Non-pigmented ciliary epithelial cell (primary cell): Measurements from ENCODE around the gene TFAP2E.

Source experiments
- DNase-seq: peaks from one replicate; pipeline ENCODE4 v3.0.0-alpha.2; 2010; ENCODE audit warnings: low read depth

The TFAP2E gene

GRCh38 chr1:35557118-35557610 is 15.9 kb upstream of the TFAP2E start, which contains the start of gene KIAA0319L:
KIAA0319L (minus strand) TSS chr1:35557403; CDS start chr1:35554491, 2,912 bp downstream.
- DNase-seq: no peak

GRCh38 chr1:35557611-35558373 is 15.3 kb upstream of the TFAP2E start, which contains the start of gene NCDN:
NCDN (plus strand) TSS chr1:35557799; CDS start chr1:35558191, 392 bp downstream.
- peak; percentile 92 for DNase-seq

DNA sequence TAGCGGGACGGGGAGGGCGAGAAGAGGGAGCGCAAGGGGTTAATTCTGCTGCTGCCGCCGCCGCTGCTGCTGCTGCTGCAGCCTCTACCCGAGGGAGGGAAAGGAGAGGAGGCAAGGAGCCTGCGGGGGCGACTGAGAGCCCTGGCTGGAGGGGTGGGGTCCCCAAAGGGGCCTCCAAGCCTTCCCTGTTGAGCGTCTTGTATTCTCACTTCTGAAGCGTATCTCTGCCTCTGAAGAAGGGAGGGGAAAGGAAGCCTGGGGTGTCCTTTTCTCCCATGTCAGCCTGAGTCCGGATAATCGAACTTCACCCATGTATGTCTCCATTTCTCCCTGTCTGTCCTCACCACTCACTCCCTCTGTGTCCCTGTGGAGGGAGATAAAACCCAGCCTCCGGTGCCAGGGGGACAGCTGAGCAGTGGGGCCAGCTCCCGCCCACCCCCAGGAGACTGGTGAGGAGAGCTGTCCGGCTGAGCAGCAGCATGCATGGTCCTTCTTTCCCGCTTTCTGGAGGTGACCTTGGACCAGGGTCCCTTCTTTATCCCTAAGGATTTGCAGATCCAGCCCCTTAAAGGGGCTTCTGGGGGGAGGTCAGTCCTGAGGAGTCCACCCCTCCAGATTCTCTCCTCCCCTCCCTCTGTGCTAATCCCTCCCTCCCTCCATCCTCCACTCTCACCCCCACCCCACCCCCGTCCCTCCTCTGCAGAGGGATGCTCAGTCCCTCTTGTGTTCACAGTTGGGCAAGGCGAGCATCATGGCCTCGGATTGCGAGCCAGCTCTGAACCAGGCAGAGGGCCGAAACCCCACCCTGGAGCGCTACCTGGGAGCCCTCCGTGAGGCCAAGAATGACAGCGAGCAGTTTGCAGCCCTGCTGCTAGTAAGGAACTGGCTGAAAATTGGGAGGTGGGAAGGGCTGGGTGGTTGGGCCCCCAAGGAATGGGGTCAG is 14.5 kb upstream of the TFAP2E start:
- no peak for DNase-seq

DNA sequence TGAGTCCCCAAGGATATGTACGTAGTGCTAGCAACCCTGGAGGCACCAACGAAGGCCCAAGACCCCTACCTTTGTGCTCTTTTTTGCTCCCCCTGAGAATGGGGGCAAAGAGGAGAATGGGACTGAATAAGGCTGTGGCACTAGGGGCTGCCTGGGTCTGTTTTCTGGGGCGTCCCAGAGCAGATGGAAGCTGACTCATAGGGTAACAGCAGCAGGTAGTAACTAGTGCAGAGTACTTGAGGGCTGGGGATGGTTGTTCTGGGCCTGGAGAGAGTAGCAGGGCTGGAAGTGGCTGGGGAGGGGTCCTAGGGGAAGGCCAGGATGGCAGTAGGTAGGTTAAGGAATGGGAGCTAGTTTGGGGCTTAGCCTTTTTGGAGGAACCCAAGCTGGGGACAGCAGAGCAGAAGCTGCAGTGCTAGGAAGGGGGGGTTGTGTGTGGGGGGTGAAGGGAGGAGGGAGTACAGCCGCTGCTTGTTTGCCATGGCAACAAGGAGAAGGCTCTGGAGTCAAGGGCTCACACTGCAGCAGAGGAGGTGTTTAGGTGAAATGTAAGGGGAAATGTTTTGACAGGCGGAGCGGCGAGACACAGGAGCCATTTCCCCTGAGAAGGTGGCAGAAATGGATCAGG is 13.7 kb upstream of the TFAP2E start:
- DNase-seq: no peak

- no peak for DNase-seq
Observed at GRCh38 chr1:35560256-35561225, 12.6 kb upstream of the TFAP2E start.

- no peak for DNase-seq
Observed at GRCh38 chr1:35561297-35561971, 11.7 kb upstream of the TFAP2E start.

GRCh38 chr1:35561972-35562680 is 11.0 kb upstream of the TFAP2E start:
- no peak for DNase-seq

- DNase-seq: no peak
Observed at GRCh38 chr1:35563166-35563565, 9.9 kb upstream of the TFAP2E start.

- DNase-seq: no peak
Observed at GRCh38 chr1:35564037-35564883, 8.9 kb upstream of the TFAP2E start.

- no peak for DNase-seq
Observed at GRCh38 chr1:35564884-35565741, 8.0 kb upstream of the TFAP2E start.

DNA sequence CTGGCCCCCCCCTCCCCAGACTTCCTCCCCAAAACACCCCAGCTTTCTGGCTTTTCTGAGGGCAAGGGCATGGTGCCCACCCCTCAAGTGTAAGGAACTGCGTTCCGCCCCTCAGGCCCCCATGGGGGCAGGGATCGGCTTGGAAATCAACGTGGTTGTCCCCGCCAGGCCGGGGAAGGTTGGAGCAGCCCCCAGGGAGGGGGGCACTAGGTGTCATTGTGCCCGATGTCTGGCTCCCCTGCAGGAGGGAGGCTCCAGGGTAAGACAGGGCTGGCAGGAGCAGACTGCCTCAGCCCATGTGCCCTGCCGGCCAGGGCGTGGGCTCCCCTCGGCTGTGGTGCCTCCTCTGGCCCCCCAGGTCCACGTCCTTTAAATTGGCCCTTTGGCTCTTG is 7.4 kb upstream of the TFAP2E start:
- no peak for DNase-seq

DNA sequence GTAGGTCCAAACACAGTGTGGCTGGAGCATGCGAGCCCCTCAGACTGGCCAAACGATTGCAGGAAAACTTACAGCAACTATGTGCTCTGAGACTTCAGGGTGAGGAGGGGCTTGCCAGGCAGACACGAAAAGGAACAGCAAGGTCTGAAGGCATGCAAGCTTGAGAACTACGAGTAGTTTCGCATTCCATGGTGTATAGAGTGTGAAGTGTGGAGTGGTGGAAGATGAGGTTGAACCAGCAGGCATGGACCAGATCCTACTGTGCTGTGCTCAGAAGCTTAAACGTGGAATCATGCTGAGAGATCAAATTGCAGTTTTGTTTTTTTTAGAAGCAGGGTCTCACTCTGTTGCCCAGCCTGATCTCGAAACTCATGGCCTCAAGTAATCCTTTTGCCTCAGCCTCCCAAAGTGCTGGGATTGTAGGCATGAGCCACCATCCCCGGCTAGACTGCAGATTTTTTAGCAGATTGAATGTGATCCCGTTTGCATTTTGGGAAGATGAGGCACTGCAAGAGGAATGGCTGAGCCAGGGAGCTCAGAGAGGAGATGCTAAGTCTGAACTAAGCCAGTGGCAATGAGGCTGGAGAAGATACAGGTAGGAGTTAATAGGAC is 5.1 kb upstream of the TFAP2E start:
- no peak for DNase-seq

- DNase-seq: no peak
Observed at GRCh38 chr1:35568975-35569395, 4.1 kb upstream of the TFAP2E start.

GRCh38 chr1:35569936-35570335 is 3.2 kb upstream of the TFAP2E start:
- DNase-seq: no peak

DNA sequence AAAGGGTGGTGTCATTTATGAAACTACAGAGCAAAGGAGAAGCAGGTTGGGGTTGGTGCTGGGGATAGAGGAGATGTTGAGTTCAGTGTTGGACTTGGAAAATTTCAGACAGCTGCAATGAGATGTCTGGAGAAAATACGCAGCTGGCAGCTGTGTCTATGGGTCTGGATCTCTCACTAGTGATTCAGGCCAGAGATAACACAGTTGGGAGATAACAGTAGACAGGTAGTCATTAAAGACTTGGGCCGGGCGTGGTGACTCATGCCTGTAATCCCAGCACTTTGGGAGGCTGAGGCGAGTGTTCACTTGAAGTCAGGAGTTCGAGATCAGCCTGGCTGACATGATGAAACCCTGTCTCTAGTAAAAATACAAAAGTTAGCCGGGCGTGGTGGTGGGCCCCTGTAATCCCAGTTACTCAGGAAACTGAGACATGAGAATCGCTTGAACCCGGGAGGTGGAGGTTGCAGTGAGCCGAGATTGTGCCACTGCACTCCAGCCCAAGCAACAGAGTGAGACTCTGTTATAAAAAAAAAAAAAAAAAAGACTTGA is 2.5 kb upstream of the TFAP2E start:
- no peak for DNase-seq

DNA sequence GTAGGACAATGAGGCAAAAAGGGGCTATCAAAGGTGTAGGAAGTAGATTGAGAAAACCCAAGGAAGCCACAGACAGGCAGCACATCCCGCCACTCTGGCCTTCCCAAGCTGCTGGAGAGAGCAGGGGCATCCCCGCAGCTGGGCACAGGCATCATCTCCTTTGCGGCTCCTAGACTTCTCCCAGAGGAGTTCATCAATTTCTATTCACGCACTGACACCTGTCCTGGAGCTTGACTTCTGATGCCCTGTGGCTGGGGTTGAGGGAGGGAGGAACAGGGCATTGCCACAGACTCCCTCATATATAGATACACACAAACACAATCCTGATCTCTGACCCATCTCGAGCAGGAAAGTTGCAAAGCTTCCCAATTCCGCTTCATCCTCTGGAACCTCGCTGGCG is 1.9 kb upstream of the TFAP2E start:
- no peak for DNase-seq

- no peak for DNase-seq
Observed at GRCh38 chr1:35572296-35572695, 818 bp upstream of the TFAP2E start.
